ENCODE results near the gene HNRNPLL. TPM values are rescaled to one million over a fixed set of nuclear protein-coding genes. Genes with fewer than 3 reads are reported as not detected.

The HNRNPLL gene
- total and polyA plus RNA-seq, 10 donors = 4.8 to 53.4 (median 33.9) TPM

GRCh38 chr2:38560092-38560491 is 42.6 kb downstream of the HNRNPLL start:
- H3K27ac ChIP-seq = no peak overlapping the region
- no peaks in the 10 kb centered on the region for H3K9me3 ChIP-seq
- H3K4me1 ChIP-seq = no peaks in the 10 kb centered on the region
- TF ChIP-seq POLR2A (IDR thresholded peaks at IDR 0.05) (no peak), POLR2AphosphoS5 (IDR thresholded peaks at IDR 0.05) (no peak), CTCF (IDR thresholded peaks at IDR 0.05 in 8 of 11, conservative IDR thresholded peaks at IDR 0.05 in 3 of 11) (no peak)
- intact Hi-C loops (cut with DNase I; ENCODE audit: low total_unique reads) = no loop called here
- H3K4me3 ChIP-seq = no peak overlapping the region
- 83 to 94% (median 89%) methylated on average over 2 of the region's 2 CpGs for WGBS, 5 donors
- no peaks in the 10 kb centered on the region for H3K27me3 ChIP-seq (replicated peaks in 1 of 7)
- no peak for DNase-seq
- peaks cover 0 to 51% (median 2%) of the 10 kb centered on the region in 6 donors for H3K36me3 ChIP-seq

GRCh38 chr2:38557981-38558380 is 44.7 kb downstream of the HNRNPLL start:
- TF ChIP-seq POLR2A (IDR thresholded peaks at IDR 0.05) = no peak
- no peak for TF ChIP-seq POLR2AphosphoS5 (IDR thresholded peaks at IDR 0.05)
- no peak for TF ChIP-seq CTCF (IDR thresholded peaks at IDR 0.05 in 8 of 11, conservative IDR thresholded peaks at IDR 0.05 in 3 of 11)
- no peak for DNase-seq
- no peaks in the 10 kb centered on the region for H3K9me3 ChIP-seq
- no peak overlapping the region for H3K4me3 ChIP-seq
- intact Hi-C loops (cut with DNase I; ENCODE audit: low total_unique reads) = no loop called here
- WGBS, 5 donors = 86 to 94% (median 88%) methylated on average over 5 of the region's 5 CpGs
- no peaks in the 10 kb centered on the region for H3K4me1 ChIP-seq
- no peak overlapping the region for H3K27ac ChIP-seq
- no peaks in the 10 kb centered on the region for H3K27me3 ChIP-seq (replicated peaks in 1 of 7)
- peaks cover 0 to 30% (median 0%) of the 10 kb centered on the region in 6 donors for H3K36me3 ChIP-seq

GRCh38 chr2:38557217-38557616 is 45.5 kb downstream of the HNRNPLL start:
- Histone ChIP-seq H3K4me1 (no peaks in the 10 kb centered on the region), H3K36me3 (peaks cover 0 to 28% (median 0%) of the 10 kb centered on the region in 6 donors), H3K4me3 (no peak overlapping the region), H3K9me3 (no peaks in the 10 kb centered on the region), H3K27me3 (replicated peaks in 1 of 7) (no peaks in the 10 kb centered on the region), H3K27ac (no peak overlapping the region)
- intact Hi-C loops (cut with DNase I; ENCODE audit: low total_unique reads) = no loop called here
- DNase-seq = no peak
- 78 to 93% (median 89%) methylated on average over 2 of the region's 2 CpGs for WGBS, 5 donors
- TF ChIP-seq POLR2AphosphoS5 (IDR thresholded peaks at IDR 0.05) (no peak), CTCF (IDR thresholded peaks at IDR 0.05 in 8 of 11, conservative IDR thresholded peaks at IDR 0.05 in 3 of 11) (no peak), POLR2A (IDR thresholded peaks at IDR 0.05) (no peak)

- H3K36me3 ChIP-seq = peaks cover 0 to 28% (median 0%) of the 10 kb centered on the region in 6 donors
- H3K4me1 ChIP-seq = no peaks in the 10 kb centered on the region
- 78 to 95% (median 90%) methylated on average over 6 of the region's 6 CpGs for WGBS, 5 donors
- H3K27me3 ChIP-seq (replicated peaks in 1 of 7) = no peaks in the 10 kb centered on the region
- DNase-seq = no peak
- no peak for TF ChIP-seq CTCF (IDR thresholded peaks at IDR 0.05 in 8 of 11, conservative IDR thresholded peaks at IDR 0.05 in 3 of 11)
- TF ChIP-seq POLR2A (IDR thresholded peaks at IDR 0.05) = no peak
- TF ChIP-seq POLR2AphosphoS5 (IDR thresholded peaks at IDR 0.05) = no peak
- H3K4me3 ChIP-seq = no peak overlapping the region
- intact Hi-C loops (cut with DNase I; ENCODE audit: low total_unique reads) = no loop called here
- H3K27ac ChIP-seq = no peak overlapping the region
- no peaks in the 10 kb centered on the region for H3K9me3 ChIP-seq
Observed at GRCh38 chr2:38556006-38556801, 46.5 kb downstream of the HNRNPLL start.
